Ishikawa (cell line): Measurements from ENCODE around the gene TNFRSF12A.

Experiments used
- CEBPB ChIP-seq: IDR thresholded peaks from 2 replicates; pipeline ENCODE4 v1.6.1; 2012
- CREB1 ChIP-seq: IDR thresholded peaks from 2 replicates; pipeline ENCODE4 v1.6.1; 2012; ENCODE audit warnings: low read depth
- EGR1 ChIP-seq: IDR thresholded peaks from 2 replicates; pipeline ENCODE4 v1.6.1; 2012
- EP300 ChIP-seq: IDR thresholded peaks from 2 replicates; pipeline ENCODE4 v1.6.1; 2012; ENCODE audit warnings: borderline replicate concordance
- FOXM1 ChIP-seq: IDR thresholded peaks from 2 replicates; pipeline ENCODE4 v1.6.1; 2012; ENCODE audit warnings: low read depth, borderline replicate concordance
- MAX ChIP-seq: IDR thresholded peaks from 2 replicates; pipeline ENCODE4 v1.6.1; 2012
- NFIC ChIP-seq: IDR thresholded peaks from 2 replicates; pipeline ENCODE4 v1.6.1; 2012
- RAD21 ChIP-seq: IDR thresholded peaks from 2 replicates; pipeline ENCODE4 v1.6.1; 2012; ENCODE audit warnings: low read depth
- REST ChIP-seq: IDR thresholded peaks from 2 replicates; pipeline ENCODE4 v1.6.1; 2012; ENCODE audit warnings: low read depth, mild to moderate bottlenecking
- TAF1 ChIP-seq: IDR thresholded peaks from 2 replicates; pipeline ENCODE4 v1.6.1; 2012; ENCODE audit warnings: low read depth, mild to moderate bottlenecking
- TCF12 ChIP-seq: IDR thresholded peaks from 2 replicates; pipeline ENCODE4 v1.6.1; 2012; ENCODE audit warnings: low read depth
- TEAD4 ChIP-seq: IDR thresholded peaks from 2 replicates; pipeline ENCODE4 v1.6.1; 2012
- USF1 ChIP-seq: IDR thresholded peaks from 2 replicates; pipeline ENCODE4 v1.6.1; 2012
- YY1 ChIP-seq: IDR thresholded peaks from 2 replicates; pipeline ENCODE4 v1.6.1; 2012; ENCODE audit warnings: low read depth
- ZBTB7A ChIP-seq: IDR thresholded peaks from 2 replicates; pipeline ENCODE4 v1.6.1; 2012; ENCODE audit warnings: low read depth

The TNFRSF12A gene

GRCh38 chr16:3059723-3060242, 39.6 kb downstream of the TNFRSF12A start:
- no peak for TF ChIP-seq CREB1
- TF ChIP-seq REST: no peak
- TF ChIP-seq TCF12: no peak
- no peak for TF ChIP-seq NFIC
- TF ChIP-seq EP300: no peak
- no peak for TF ChIP-seq YY1
- no peak for TF ChIP-seq MAX
- TF ChIP-seq ZBTB7A: no peak
- no peak for TF ChIP-seq EGR1

- no peak for TF ChIP-seq EP300
- TF ChIP-seq CEBPB: no peak
- TF ChIP-seq TAF1: no peak
- no peak for TF ChIP-seq FOXM1
- TF ChIP-seq TEAD4: no peak
- no peak for TF ChIP-seq CREB1
- TF ChIP-seq USF1: no peak
These were observed 40.4 kb downstream of the TNFRSF12A start for GRCh38 chr16:3060339-3061127.

GRCh38 chr16:3062553-3062952, 42.4 kb downstream of the TNFRSF12A start:
- TF ChIP-seq USF1 (peak; percentile 56), MAX (no peak)

GRCh38 chr16:3063625-3064386, 43.6 kb downstream of the TNFRSF12A start:
- TF ChIP-seq TCF12: no peak
- TF ChIP-seq FOXM1: no peak
- no peak for TF ChIP-seq ZBTB7A
- TF ChIP-seq TAF1: no peak
- TF ChIP-seq RAD21: no peak
- no peak for TF ChIP-seq NFIC
- no peak for TF ChIP-seq CREB1
- TF ChIP-seq USF1: no peak
- no peak for TF ChIP-seq REST
- no peak for TF ChIP-seq MAX
- no peak for TF ChIP-seq YY1
- TF ChIP-seq EP300: no peak

GRCh38 chr16:3065069-3065741, 45.0 kb downstream of the TNFRSF12A start, which contains the start of gene IL32:
IL32 (plus strand) TSS chr16:3065640; CDS start chr16:3065812, 172 bp downstream.
- no peak for TF ChIP-seq USF1
- no peak for TF ChIP-seq ZBTB7A
- TF ChIP-seq EP300: no peak
- TF ChIP-seq YY1: no peak
- TF ChIP-seq FOXM1: no peak
- TF ChIP-seq EGR1: no peak
- TF ChIP-seq REST: no peak
- no peak for TF ChIP-seq CREB1
- no peak for TF ChIP-seq NFIC
- no peak for TF ChIP-seq MAX
